GM23338 (cell line): ENCODE data around the gene REEP6.

ENCODE experiments used
- CREB1 ChIP-seq: fragments of 250-450 bp; sonication (Bioruptor Pico); IDR thresholded peaks from 2 replicates; pipeline ENCODE4 v1.5.0; 2020; ENCODE audit warnings: low read depth, mild to moderate bottlenecking, moderate library complexity
- POLR2AphosphoS5 ChIP-seq: IDR thresholded peaks from 2 replicates; pipeline ENCODE4 v1.6.1; 2016; ENCODE audit warnings: antibody characterized with exemption, low read depth
- TF ChIP-seq, protein P1 (sequence below), 2 experiments: fragments of 200-600 bp in 1 of 2; sonication (generic) in 1 of 2; conservative IDR thresholded peaks; 2 replicates each; pipeline versions ENCODE4 v1.5.1 to v1.6.1; 2016 to 2017; ENCODE audit warnings: antibody characterized with exemption in 2 of 2, low read depth in 2 of 2, mild to moderate bottlenecking in 2 of 2, moderate library complexity in 1 of 2
- TF ChIP-seq, protein P2 (sequence below): IDR thresholded peaks from one replicate; pipeline ENCODE4 v1.6.1; 2018; ENCODE audit warnings: antibody characterized with exemption; ENCODE audit not compliant: unreplicated experiment

DNA sequence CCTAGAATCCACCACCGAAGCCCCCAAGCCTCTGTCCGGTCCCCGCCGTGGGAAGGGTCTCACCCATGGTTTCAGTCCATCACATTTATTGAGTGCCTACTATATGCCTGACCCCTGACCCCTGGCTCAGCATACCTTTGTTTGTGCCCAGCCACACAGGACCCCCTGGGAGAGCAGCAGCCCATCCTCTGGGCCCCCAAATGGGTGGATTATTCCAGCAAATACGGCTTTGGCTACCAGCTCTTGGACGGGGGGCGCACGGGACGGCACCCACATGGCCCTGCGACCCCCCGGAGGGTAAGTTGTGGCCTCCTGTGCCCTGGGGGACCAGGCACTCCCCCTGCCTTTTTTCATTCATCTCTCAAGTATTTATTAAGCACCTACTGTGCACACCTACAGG, 40.6 kb downstream of the REEP6 start:
- TF ChIP-seq, protein P1, sequence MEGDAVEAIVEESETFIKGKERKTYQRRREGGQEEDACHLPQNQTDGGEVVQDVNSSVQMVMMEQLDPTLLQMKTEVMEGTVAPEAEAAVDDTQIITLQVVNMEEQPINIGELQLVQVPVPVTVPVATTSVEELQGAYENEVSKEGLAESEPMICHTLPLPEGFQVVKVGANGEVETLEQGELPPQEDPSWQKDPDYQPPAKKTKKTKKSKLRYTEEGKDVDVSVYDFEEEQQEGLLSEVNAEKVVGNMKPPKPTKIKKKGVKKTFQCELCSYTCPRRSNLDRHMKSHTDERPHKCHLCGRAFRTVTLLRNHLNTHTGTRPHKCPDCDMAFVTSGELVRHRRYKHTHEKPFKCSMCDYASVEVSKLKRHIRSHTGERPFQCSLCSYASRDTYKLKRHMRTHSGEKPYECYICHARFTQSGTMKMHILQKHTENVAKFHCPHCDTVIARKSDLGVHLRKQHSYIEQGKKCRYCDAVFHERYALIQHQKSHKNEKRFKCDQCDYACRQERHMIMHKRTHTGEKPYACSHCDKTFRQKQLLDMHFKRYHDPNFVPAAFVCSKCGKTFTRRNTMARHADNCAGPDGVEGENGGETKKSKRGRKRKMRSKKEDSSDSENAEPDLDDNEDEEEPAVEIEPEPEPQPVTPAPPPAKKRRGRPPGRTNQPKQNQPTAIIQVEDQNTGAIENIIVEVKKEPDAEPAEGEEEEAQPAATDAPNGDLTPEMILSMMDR (conservative IDR thresholded peaks at IDR 0.05; ENCODE audit: low read depth in 2 of 2), result no peak
- TF ChIP-seq, protein P2, sequence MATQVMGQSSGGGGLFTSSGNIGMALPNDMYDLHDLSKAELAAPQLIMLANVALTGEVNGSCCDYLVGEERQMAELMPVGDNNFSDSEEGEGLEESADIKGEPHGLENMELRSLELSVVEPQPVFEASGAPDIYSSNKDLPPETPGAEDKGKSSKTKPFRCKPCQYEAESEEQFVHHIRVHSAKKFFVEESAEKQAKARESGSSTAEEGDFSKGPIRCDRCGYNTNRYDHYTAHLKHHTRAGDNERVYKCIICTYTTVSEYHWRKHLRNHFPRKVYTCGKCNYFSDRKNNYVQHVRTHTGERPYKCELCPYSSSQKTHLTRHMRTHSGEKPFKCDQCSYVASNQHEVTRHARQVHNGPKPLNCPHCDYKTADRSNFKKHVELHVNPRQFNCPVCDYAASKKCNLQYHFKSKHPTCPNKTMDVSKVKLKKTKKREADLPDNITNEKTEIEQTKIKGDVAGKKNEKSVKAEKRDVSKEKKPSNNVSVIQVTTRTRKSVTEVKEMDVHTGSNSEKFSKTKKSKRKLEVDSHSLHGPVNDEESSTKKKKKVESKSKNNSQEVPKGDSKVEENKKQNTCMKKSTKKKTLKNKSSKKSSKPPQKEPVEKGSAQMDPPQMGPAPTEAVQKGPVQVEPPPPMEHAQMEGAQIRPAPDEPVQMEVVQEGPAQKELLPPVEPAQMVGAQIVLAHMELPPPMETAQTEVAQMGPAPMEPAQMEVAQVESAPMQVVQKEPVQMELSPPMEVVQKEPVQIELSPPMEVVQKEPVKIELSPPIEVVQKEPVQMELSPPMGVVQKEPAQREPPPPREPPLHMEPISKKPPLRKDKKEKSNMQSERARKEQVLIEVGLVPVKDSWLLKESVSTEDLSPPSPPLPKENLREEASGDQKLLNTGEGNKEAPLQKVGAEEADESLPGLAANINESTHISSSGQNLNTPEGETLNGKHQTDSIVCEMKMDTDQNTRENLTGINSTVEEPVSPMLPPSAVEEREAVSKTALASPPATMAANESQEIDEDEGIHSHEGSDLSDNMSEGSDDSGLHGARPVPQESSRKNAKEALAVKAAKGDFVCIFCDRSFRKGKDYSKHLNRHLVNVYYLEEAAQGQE, result no peak
- no peak for TF ChIP-seq CREB1 (CRISPR knock-in tag)
- TF ChIP-seq POLR2AphosphoS5, result no peak
